ENCODE data around the gene PHACTR1.
"Not testable (repeated sequence)": the region's sequence is repeated elsewhere in the genome, so short reads cannot be mapped to it uniquely, and the experiment has no call there.

PHACTR1 gene

DNA sequence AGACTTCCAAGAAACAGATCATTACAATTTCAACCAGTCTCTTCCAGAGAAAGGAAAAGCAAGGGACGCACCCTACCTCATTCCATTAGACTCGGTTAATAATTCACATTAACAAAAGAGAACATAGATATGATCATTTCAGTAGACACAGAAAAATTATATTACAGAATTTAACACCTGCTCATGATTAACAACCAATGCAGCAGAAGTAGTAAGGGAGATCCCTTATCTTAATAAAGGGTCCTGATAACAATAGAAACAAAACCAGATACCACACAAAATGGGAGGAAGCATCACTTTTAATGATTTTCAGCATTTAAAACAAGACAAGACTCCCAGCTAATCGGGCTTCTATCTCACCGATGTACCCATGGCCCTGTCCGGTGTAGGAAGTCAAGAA is 396.8 kb downstream of the PHACTR1 start:
- no peak overlapping the region for H3K27ac ChIP-seq
- no peak overlapping the region for H3K4me3 ChIP-seq

DNA sequence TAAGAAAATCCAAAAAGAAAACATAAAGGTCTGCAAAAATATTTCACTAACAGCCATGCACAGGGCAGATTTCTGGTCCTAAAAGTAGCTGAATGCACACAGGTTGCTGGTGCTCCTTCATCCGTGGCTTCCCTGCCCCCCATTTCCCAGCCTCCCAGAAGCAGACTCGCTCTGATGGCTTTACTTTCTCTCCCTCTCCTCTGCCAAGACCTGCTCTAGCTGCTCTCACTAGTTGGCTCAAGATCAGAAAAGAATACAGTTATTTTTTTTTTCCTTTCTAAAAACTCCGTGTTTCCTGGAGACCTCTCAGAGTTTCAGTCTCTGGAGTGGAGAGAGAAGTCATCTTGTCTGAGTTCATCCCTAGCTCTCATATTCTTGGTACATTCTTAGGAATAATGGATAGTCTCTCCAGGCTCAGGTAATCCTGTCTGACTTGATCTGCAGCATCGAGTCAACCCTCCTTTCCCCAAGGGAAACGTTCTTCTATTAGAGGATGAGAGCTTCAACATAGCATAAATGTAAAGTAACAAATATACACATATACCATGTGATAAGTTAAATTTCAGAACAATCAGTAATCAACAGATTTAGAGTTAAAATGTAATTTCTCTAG is 397.5 kb downstream of the PHACTR1 start:
- Histone ChIP-seq H3K27ac (no peak overlapping the region), H3K4me3 (no peak overlapping the region)

DNA sequence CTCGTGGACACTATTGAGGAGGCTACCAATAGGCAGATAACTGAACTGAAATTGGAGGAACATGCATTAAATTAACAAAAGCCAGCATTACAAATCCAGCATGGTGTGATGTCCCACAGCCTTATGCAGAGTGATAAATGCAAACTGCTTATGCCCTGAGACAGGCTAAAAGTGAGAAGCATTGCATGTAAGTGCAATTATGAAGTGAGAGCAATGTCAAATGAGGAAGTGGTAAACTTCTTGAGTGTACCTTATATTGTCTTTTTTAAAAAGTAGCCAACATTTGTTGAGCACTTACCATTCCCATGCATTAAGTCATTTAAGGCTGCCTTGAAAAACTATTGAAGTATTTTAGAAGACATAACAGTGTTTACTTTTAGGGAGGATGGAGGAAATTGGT is 399.6 kb downstream of the PHACTR1 start:
- no peak overlapping the region for H3K27ac ChIP-seq
- no peak overlapping the region for H3K4me3 ChIP-seq

DNA sequence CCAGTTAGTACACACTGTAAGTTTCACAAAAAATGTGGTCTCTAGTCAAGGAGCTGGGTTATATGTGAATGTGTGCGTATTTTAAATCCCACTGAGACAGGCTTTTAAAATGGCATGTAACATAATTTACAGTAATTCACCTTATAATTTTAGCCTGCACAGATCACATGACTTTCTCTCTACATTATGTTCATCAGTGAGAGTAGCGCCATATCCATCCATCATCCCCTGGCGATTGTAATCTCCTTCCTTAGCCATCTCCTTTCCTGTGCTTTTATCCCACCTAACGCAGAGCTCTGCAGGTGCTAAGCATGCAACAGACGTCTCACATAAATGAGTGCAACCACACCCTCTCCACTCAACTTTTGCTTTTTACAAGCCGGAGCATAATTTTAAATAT is 401.0 kb downstream of the PHACTR1 start:
- H3K27ac ChIP-seq, result no peak overlapping the region
- no peak overlapping the region for H3K4me3 ChIP-seq

DNA sequence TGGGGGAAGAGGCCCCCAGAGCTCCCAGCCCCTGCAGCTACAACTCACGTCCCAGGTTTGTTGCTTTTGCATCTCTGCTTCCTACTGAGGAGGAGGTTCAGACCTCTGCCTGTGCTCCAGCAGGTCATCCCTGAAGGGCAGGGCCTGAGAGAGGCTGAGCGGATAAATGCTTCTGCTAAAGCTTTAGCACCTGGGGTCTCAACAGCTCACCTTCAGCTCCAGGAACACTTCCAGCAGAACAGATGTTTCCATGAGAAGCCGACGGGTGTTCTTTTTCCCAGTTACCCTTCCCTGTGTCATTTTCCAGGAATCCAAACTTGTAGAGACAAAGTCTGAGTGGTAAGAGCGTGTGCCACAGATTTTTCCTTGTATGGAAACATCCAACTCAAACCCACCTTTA is 403.0 kb downstream of the PHACTR1 start:
- no peak overlapping the region for H3K4me3 ChIP-seq
- no peak overlapping the region for H3K27ac ChIP-seq

DNA sequence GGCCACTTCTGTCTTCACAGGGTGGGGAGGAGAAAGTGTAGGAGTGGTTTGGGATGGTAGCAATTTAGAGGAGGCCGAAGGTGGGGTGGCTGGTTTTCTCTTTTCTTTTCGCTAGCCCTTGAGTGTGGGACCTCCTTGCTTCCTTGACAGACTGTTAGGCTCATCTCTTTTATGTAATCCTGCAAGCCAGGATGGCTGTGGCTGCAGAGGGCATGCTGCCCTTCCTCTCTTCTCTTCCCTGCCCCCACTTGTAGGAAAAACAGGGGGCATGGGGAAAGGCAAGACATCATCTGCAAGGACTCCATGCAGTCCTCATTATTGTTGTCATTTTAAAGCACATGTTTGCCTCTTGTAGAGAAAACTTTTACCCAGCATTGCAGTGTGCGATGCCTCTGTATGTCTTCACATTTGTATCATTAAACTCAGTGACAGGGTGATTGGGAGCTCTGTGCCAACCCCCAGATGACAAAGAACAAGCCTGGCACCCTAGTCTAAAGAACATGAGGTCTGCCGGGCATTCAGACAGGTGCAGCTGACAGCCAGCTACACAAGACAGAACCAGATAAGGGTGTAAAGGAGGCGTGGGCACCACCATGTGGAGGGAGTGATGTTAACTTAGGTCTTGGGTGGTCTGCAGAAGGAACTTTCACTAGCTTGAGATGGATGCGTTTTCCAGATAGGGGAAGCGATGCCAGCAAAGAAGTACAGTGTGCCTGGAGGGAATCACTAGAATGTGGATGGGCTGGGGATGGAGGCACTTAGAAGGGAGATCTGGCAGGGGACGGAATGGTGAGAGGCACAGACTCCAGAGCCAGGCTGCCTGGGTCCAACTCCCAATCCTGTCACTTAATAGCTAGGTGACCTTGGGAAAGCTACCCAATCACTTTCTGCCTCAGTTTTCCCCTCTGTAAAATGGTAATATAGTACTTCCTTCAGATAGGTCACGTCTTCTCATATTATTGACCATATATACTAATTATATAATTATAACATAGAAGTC is 404.2 kb downstream of the PHACTR1 start:
- Histone ChIP-seq H3K27ac (no peak overlapping the region), H3K4me3 (no peak overlapping the region)

DNA sequence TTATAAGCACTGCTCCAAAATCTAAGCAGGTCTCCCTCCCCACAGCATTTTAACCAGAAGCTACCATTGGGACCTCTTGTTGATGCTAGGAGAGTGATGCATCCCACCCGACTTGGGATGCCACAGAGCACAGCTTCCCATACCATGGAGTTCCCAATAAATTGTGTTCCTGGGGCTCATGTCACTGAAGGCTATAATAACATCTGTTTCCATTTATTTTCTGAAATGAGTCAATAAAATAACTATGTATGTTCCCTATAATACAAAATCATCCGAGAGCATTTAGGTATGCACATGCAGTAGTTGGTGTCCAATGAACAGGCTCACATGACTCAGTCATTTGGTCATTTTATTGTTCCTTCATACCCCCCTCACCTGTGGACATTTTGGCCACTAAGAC is 407.6 kb downstream of the PHACTR1 start:
- H3K4me3 ChIP-seq, result no peak overlapping the region
- no peak overlapping the region for H3K27ac ChIP-seq

DNA sequence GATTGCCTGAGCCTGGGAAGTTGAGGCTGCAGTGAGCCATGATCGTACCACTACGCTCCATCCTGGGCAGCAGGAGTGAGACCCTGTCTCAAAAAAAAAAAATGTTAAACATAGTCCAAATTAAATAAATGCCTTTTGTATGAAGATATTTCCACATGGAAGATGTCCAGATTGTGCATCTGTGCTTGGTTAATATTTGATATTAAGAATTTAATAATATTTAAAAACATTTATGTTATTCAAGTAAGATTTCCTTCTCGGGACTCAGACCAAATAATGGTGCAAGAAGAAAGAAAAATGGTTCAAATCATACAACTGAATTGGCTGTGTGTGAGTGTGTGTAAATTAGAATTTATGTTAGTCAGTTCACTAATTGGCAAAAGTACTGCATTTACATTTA is 409.3 kb downstream of the PHACTR1 start:
- Histone ChIP-seq H3K4me3 (no peak overlapping the region), H3K27ac (no peak overlapping the region)

DNA sequence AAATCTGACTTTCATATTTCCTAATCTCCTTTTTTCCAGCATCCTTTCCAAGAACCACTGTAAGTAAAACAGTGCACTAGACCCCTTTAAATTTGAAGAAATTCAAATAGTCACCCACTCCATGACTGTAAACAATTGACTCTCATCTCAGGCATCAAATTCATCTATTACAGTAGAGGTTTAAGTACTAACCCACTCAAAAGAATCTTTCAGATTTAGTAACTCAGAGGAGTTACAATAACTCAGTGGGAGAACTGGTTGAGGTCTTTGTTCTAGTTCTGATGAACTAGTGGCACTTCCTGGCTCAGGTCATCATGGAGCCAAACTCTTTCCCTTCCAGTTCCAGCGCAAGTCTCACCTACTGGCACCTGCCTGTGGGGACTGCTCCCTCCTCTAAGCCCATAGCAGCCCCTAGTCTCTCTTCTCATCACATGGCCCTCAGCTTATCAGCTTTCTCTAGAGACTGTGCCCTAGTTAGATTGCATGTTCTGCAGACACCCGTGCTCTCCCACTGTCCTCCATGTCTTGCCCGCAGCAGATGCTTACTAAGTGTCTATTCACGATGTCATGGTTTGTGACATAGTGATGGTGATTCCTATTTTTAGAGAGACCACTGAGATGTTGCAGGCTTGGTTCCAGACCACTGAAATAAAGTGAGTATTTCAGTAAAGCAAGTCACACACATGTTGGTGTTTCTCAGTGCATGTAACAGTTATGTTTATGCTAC is 415.5 kb downstream of the PHACTR1 start:
- Histone ChIP-seq H3K4me3 (no peak overlapping the region), H3K27ac (no peak overlapping the region)

DNA sequence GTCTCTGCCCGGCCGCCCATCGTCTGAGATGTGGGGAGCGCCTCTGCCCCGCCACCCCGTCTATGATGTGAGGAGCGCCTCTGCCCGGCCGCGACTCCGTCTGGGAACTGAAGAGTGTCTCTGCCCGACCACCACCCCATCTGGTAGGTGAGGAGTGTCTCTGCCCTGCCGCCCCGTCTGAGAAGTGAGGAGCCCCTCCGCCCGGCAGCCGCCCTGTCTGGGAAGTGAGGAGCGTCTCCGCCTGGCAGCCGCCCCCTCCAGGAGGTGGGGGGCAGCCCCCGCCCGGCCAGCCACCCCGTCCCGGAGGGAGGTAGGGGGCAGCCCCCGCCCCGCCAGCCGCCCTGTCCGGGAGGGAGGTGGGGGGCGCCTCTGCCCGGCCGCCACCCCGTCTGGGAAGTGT is 417.3 kb downstream of the PHACTR1 start:
- not testable (repeated sequence) for H3K4me3 ChIP-seq, H3K27ac ChIP-seq

DNA sequence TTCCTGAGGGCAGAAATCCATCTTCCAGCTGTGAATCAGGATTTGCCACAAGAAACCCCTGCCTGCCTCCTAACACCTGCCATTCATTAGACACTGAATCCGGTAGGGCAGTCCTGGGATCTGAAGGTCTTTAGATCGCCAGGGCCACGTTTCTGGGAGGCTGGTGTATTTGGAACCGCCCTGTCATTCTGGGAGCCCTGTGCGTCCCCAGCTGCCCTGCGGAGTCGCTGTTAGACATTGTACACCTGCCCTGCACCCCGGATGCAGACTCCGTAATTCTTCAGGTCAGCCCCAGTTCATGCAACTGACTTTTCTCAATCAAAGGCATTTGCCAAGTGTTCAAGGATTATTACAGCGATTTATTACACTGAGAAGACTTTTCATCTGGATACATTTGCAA is 418.6 kb downstream of the PHACTR1 start:
- no peak overlapping the region for H3K4me3 ChIP-seq
- no peak overlapping the region for H3K27ac ChIP-seq

DNA sequence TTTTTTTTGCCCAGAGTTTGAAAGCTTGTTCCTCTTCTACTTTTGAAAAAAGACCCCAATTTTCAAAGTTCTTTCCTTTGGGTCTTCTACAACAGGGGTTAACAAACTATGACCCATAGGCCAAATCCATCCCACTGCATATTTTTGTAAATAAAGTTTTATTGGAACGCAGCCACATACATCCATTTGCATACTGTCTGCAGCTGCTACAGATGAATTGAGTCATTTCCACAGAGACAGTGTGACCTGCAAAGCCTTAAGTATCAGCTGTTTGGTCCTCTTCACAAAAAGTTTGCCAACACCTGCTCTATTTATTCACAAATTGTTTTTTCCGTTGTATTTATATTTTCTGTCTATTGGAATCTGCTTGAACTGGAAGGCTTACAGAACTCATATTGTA is 422.6 kb downstream of the PHACTR1 start:
- H3K4me3 ChIP-seq, result no peak overlapping the region
- no peak overlapping the region for H3K27ac ChIP-seq

DNA sequence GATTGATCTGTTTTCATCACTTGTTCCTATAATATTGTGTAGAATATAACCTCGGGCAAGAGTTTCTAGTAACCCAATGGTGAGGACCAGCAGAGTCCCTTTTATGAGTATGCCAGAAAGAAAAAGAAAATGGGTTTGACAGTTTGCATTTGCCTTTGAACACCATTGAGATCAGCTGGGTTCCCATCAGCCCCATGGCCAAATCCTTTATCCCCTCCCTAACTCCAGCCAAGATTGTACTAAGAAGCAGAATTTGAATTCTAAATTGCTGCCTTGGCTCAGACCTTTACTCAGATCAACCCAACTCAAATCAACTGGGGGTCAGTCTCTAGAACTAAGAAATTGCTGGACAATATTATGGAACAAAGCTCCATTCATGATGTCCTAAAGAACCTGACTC is 424.4 kb downstream of the PHACTR1 start:
- H3K27ac ChIP-seq, result no peak overlapping the region

DNA sequence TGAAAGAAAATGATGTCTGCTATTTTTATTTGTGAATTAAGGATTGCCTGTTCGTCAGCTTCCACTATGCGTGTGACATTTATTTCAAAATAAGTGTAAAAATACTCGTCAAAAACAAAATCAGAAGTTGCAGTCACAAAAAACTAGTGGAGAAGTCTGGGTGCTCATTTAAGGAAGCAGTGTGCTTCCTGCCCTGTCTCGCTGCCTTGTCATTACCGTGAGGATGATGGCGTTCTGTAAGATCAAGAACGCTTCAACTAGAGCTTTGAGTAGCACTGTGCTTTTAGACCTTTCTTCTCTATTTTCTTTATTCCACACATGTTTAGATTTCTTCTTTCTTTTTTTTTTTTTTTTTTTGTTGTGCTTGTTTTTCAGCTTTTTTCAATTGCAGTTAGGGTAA is 424.8 kb downstream of the PHACTR1 start:
- no peak overlapping the region for H3K4me3 ChIP-seq
- no peak overlapping the region for H3K27ac ChIP-seq

More for the DNA sequence above, 424.4 kb downstream of the PHACTR1 start:
- no peak overlapping the region for H3K4me3 ChIP-seq

DNA sequence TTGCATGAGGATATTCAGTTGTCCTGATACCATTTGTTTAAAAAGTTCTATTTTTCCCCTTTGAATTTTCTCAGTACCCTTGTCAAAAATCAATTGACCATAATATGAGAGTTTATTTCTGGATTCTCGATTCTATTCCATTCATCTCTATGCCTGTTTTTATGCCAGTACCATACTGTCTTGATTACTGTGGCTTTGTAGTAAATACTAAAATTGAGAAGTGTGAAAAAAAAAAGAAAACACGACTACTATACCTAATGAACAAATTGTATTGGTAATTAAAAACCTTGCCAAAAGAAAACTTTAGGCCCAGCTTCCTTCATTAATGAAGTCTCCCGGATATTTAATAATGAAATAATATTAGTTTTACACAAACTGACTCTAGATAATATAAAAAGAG is 426.0 kb downstream of the PHACTR1 start:
- no peak overlapping the region for H3K4me3 ChIP-seq
- no peak overlapping the region for H3K27ac ChIP-seq

DNA sequence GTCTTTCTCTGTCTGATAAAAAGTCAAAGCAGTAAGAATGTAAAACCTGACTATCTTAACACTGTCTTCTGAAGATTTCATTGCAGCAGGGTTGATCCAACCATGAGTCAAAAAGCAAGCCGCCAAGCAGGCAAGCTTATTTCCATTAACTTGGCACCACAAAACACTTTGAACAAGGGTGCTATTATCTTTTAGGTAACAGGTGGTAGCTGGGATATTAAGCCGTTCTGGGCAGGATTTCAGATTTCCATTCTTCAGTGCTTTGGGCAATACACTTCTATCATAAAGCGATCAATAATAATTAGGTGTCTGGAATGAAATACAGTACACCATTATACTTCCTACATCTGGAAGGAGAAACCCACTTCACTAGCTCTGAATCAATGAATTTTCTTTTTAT is 429.9 kb downstream of the PHACTR1 start:
- Histone ChIP-seq H3K27ac (no peak overlapping the region), H3K4me3 (no peak overlapping the region)

DNA sequence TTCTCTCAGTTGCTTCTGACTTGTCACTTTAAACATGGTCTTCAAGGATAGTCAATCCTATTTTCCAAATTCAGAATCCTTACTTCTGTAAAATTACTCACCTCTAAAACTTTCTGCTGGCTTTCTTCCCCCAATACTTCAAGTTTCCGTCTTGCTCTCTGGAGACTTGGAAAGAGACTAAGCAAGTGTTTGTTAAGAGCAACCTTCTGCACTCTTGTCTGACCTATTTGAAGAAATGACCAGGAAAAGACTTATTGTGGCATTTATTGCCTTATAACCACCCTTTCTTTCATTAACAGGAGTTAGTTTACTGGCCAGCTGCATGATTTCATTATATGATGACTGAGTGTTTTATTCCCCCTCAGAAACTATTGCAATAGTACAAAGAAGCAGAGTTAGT is 430.8 kb downstream of the PHACTR1 start:
- Histone ChIP-seq H3K4me3 (no peak overlapping the region), H3K27ac (no peak overlapping the region)

DNA sequence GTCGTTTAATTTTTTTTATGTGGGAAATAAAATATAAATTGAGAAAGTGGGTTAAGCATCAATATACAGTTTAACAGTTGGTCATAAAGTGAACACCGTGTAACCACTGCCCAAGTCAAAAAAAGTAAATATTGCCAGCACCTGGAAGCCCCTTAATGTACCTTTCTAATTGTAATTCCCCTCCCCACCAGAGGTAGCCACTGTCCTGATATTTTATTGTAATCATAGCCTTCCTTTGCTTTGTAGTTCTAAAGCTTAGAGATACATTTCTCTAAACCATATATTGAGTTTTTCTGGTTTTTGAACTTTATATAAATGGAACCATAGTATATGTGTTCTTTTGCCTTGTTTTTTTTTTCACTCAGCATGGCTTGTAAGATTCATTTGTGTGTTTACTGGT is 431.2 kb downstream of the PHACTR1 start:
- no peak overlapping the region for H3K4me3 ChIP-seq
- no peak overlapping the region for H3K27ac ChIP-seq

DNA sequence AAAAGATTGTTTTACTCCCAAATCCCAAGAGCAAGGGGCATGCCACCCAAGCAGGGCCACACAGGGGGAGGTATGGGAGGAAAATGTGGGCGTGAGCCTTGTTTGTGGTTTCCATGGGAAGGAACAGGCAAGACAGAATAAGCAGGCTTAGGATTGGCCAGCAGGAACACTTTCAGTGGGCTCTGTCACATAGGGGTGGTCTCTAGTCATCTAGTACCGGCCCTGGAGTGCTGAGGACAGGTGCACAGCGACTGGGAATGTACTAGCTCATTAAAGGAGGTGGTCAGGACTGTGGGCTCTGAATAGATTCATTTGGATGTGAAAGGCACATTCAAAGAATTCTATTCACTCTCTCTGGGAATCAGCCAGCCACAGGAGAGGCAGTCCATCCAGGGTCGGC is 436.2 kb downstream of the PHACTR1 start:
- H3K27ac ChIP-seq, result no peak overlapping the region
- H3K4me3 ChIP-seq, result no peak overlapping the region

DNA sequence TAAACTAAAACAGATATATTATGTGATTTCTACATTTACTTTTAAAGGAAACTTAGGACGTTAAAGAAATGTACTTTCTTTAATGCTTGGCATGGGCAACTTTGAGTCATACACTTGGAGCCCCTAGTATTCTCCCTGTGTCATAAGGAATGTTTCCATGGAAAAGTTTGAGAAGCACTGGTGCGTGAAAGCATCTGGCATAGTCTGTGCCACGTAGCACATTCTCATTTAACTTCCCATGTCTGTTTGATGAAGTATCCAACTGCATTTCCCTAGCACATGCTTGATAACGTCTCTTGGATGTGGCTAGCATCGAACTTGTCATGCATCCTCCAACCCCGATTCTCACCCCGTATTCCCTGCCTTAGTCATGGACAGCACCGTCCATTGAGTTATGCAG is 439.8 kb downstream of the PHACTR1 start:
- Histone ChIP-seq H3K4me3 (no peak overlapping the region), H3K27ac (no peak overlapping the region)

DNA sequence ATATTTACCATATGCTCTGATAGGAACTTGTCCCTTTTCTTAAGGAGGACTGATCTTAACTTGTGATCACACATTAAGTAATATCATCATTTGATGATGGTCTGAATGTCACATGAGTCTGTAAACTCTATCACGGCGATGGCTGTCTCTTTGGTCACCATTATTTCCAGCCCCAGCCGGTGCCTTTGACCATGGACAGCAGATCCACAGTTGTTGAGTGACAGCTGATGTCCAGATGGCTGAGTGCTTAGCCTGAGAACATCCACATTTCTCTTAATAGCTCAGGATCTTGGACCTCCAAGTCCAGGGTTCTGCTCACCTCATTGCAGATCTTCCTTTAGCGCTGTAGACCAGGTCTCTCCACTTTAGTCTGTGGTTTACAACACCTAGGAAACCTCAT is 440.7 kb downstream of the PHACTR1 start:
- no peak overlapping the region for H3K4me3 ChIP-seq
- H3K27ac ChIP-seq, result no peak overlapping the region

All from skin epidermis (tissue), 12 donors.